Activated gamma-delta T cell (primary cell): ENCODE results near the gene DAAM2.

Source experiments
- DNase-seq: peaks from one replicate; lab custom pipeline; 2025; lab: John Stamatoyannopoulos, UW
- total RNA-seq, 2 donors: gene quantifications; one replicate each; lab custom pipeline; 2026; lab: John Stamatoyannopoulos, UW

Gene DAAM2
- total RNA-seq: 0 to 0.04 reads per million in 2 donors

DNA sequence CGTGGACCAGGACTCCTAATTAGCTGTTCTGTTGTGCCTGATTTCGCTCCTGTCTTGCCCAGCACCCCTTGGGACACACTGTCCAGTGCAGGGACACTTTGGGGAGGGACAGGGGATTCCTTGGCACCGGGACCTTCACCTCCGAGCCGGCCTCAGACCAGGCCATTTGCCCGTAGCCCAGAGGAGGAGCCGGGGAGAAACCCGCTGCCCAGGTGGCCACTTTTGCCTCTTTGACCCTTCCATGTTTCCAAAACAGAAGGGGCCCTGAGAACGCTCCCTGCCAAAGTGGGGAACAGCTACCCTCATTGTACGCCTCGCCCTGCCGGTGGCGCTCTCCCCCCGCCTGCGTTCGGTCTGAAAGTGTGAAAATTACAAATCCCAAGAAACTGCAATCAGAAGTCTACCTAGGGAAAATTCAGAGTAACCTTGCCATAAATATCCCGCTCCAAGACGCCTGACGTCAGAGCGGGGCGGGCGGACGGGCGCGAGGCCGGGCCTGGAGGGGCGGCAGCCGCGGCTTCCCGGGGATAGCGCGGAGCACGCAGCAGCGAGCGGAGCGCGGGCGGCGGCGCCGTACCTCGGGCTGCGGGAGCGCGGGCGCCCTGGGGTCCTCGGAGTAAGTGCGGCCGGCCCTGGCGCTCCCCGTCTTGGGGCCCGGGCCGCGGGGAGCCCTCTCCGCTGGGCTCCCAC, at the start of gene DAAM2:
Gene DAAM2 (plus strand): TSS at position 527 of the 690 bp plus-strand sequence. CDS start 63,927 bp downstream, outside the sequence.
- DNase-seq: no peak

DNA sequence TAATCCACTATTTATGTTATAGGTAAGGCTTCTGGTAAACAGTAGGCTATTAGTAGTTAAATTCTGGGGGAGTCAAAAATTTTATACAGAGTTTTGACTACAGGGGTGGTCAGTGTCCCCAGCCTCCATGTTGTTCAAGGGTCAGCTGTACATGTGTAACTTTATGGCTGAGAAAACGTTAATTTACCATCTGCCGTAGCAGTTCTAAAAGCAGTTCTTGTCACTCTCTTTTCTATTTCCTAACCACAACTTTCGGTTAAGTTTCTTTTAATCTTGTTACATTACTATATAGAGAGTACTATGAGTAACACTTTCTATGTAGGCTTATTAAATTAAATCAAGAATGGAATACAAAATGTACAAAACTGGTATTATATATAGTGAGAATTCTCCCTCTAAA, 45.4 kb upstream of the DAAM2 start:
- no peak for DNase-seq

DNA sequence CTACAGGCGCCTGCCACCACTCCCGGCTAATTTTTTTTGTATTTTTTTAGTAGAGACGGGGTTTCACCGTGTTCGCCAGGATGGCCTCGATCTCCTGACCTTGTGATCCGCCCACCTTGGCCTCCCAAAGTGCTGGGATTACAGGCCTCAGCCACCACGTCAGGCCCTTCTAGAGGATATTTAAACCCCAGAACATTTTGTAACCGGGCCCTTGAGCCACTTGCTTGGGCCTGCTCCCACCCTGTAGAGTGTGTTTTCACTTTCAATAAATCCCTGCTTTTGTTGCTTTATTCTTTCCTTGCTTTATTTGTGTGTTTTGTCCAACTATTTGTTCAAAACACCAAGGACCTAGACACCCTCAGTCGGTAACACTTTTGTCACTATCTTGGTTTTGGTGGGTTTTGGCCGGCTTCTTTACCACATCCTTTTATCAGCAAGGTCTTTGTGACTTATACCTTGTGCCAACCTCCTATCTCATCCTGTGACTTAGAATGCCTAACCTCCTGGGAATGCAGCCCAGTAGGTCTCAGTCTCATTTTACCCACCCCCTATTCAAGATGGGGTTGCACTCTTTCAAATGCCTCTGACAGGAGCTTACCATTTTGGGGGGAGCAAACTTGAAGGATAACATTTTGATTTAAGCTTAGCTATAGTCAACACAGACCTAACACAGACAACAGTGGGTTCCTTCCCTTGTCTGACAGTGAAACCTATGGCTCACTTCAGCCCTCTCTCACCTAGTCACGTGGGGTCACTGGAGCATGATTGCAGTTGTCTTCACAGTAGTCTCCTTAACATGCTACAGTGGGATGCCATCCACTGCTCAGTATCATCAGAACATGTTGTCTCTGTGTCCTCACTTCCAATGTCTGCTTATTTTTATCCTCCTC, 39.1 kb upstream of the DAAM2 start:
- DNase-seq: no peak

DNA sequence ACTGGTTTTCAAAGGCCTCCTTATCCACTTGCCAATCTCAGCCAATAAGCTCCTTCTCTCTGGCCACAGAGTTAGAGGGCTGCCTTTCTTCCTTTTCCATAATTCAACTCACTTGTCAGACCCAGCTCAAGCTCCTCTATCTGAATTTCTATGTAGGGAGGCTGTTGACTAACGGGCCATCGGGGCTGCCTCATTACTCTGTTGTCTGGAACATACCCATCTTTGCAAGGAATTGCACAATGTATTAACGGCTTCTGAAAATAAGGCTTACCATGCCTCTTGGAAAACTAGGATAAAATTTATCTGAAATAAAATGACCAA, 38.5 kb upstream of the DAAM2 start:
- no peak for DNase-seq

DNA sequence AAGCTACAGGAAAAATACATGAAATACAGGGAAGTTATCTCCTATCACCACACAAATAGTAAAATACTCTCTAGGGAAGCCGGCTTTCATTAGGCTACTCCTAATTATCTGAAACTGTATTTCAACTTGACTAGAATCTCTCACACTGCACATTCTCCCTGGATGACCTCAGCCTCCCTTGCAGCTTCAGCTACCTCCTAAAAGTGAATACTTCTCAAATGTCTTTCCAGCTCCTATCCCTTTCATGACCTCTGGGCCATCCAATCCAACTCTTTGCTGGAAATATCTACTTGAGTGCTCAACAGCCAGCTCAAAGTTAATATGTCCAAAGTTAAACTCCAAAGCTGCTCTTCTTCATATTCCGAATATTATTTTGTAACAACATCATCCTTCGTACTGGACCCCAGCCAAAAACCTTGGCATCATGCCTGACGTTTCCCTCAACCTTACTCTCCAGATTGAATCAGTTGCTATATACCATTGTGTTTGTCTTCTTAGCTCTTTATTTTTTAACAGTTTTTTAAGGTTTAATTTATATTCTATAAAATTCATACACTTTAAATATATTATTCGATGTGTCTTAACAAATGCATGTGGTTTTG, 37.6 kb upstream of the DAAM2 start:
- DNase-seq: no peak

DNA sequence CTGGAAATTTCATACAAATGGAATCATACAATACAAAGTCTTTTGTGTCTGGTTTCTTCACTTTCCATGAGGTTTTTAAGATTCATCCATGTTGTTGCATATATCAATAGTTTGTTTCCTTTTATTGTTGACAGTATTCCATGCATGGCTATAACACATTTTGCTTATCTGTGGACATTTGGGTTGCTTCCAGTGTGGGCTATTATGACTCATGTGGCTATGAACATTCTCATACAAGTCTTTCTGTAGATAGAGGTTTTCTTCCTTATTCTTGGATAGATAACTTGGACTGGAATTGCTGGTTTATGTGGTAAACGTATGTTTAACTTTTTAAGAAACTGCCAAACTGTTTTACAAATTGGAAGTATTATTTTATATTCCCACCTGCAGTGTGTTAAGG, 36.9 kb upstream of the DAAM2 start:
- DNase-seq: no peak

DNA sequence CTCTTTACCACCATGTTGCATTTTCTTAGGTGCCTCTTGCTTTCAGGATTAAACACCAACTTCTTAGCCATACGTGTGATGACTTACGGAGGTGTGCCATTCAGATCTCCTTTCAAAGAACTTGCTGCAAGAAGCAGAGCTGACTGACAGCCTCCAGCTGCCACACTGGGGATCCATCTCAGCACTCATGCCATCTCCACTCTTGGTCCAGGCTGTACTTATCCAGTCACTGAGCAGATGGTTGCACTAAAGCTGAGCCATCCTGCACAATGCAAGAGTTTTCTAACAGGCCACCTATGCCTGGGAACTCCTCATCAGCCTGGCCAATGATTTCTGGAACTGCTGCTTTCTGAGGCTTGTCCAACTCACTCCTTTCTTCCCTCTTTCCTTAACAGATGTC, 35.6 kb upstream of the DAAM2 start:
- no peak for DNase-seq

DNA sequence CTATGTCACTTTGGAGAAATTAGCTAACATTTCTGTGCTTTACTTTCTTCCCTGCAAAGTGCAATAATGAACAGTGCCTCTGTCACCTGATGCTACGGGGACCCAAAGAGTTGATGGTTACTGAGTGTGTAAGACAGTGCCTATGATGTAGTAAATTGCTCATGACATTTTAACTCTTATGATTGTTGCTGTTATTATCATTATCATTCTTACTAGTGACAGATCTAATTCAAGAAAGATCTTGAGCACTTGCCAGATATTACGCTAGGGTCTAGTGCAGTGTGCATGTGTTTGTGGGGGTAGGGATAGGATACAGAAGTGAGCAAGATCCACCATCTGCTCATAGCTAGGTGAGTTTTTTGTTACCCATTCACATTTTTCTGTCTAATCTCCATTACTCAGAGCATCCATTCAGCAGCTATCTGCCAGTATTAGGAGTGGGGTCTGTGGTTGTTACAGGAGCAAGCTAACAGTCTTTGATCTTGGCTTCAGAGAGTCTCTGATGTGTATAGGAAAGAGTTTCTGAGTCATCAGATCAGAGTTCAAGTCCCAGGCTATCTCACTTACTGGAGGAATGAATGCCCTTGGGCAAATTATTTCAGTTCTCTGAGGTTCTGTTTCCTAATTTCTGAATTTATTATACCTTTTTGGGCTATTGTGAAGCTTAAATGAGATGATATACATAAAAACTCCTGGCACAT, 33.1 kb upstream of the DAAM2 start:
- no peak for DNase-seq

DNA sequence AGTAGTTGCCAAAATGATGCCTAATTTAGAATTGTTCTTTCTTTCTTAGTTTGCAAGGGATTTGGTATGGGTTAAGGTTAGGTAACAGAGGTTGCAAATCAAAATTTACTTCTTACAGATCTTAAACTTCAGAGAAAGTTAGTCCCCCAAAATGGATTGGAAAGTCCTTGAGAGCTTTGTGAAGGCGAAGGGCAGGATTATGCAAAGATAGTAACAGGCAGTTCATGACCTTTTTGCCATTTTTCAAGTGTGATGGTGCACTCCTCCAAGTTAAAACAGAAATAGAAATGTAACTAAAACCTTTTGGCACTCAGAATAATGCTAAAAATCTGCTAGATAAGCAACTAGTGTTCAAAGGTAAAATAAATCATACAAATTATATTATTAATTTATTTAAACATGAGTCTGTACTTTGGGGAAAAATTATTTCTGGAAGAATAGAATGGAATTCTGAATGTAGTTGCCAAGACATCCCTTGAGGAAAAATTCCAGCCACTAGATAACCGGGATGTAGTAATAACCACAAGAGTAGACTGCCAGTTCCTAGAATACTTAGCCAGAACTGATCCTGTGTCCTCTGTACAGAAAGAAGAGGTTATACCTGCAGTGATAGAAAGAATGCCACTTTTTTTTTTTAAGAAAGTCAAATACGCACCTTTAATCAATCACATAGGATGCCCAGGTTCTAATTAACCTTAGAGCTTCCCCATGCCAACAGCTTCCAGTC, 31.8 kb upstream of the DAAM2 start:
- no peak for DNase-seq

DNA sequence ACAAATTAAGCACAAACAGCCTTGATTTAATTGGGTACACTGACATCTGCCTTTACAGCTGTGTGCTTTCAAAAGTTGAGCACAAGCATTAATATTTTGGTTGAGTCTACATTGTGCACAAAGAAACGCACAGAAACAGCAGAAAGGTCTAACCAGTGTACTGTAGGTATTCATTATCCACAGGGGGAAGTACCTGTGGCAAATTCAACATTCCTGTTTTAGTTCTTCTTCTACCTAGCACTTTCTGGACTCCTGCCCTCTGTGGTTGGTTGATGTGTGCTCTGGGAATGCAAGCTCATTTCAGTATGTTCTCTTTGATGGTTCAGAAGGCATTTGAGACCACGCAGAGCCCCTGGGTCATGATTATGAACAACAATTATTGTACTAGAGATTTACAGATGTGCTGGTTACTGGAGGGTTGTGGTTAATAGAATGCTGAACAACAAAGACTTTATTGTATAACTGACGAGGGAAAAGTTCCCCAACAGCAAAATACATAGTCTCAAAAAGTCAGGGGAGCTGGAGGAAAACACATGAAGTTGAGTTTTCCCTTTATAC, 26.6 kb upstream of the DAAM2 start:
- DNase-seq: no peak

DNA sequence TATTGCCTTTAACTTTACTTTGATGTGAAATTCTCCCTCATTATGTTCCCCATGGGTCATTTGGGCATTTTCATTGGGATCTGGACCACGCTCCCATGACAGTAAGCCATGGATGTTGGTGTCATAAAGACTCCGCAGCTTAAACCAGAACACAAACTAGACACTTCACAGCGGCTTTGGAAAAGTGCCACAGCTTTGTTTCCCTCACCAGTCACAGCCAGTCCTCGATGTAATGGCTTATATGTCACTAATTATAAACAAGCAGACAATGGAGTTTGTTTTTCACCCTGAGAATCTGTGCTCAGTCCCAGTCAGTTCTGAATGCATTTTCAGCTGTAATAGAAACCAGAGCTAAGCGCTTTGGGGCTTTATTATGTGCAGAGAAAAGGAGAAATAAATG, 23.2 kb upstream of the DAAM2 start:
- DNase-seq: no peak

DNA sequence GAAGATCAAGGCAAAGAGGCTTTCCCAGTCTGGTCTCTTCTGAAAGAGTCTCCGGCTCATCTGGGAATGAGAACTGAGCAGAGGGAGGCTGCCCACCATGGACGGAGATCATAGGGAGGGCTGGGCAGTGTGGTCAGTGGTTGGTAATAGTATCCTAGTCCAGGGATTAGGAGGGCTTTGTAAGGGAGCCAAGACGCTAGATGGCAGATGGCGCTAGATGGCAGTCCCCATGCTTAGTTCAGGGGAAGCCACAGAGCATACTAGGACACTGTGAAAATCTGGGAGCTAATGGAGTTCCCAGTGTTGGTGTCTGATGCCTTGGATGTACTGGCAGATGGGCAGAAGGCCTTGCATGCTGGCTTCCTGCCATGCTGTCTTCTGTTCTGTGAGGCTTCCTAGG, 21.7 kb upstream of the DAAM2 start:
- no peak for DNase-seq

DNA sequence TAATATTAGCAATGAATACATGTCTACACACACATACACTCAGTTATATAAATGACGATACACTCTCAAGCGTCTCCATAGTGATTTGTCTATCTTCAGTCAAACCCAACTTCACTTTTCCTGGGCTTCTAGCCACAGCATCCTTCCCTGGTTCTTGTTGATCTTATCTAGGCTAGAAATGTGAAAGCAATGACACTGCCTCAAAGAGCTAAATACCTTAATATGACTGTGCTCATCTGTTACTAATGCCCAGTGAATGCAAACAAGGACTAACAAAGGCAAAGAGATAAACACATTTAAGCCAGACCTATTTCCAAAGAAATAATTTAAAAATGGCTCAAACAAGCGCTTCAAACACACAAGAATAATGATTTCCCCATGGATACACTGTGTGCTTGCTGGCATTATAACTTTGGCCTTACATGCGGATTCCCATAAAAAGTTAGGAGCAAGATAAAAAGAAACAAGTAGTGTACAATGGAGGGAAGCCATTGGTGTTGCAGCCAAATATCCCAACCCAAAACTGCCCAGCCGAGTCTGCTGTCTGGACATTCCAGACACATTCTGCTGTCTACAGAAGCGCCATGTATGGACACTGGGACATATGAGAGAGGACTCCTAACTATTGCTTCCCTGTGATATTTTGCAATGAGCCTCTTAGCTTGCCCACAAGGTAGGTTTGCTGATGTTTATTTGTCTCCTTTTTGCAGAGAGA, 19.5 kb upstream of the DAAM2 start:
- no peak for DNase-seq

DNA sequence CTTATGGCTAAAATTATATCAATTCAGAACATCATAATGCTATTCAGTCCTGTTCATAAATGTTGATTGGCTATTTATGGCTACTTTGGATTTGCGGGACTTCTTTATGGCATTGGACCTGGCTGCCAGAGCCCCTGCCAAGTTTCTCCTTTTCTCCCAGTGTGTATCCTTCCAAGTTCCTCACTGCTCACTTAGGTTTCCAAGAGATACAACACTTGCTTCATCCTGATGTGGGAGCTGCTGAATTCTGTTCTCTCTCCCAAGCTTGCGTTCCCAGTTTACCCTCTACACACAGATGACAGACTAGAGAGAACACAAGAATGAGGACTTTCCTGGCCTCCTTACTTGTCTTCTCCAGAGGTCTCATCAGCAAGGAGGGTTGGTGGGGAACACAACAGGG, 18.4 kb upstream of the DAAM2 start:
- no peak for DNase-seq

DNA sequence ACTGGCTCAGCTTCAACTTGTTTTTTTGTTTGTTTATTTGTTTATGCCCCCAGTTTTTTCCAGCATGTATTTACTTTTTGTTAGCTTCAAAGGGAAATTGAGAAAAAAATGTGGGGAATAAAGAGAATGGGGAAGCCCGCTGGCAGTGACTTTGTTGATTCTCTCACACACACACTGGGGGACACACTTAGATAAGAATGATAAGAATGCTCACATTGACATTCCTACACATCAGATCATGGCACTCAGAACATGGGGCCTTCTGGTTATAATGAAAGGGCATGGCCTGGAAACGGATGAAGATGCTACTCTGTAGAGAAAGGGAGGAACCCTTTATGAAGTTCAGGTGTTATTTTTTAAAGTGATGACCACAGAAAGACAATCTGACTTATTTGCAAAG, 15.6 kb upstream of the DAAM2 start:
- DNase-seq: no peak

DNA sequence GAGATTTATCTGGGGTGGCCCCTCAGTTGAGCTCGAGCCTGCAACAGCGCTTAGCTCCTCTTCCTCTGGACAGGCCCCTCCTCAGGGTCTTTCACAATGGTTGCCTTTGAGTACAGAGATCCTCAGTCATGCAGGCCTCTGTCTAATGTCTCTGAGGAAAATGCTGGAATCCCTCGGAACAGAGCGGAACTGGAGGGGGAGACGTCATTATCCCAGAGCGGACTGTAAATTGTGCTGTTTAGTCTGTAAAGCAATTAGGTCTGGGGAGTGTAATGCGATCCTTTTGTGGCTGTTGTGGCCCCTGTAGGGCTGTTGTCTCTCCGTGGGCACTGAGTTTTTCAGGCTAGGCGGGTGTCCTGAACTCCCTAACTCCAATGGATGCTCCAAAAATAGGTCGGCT, 15.0 kb upstream of the DAAM2 start:
- DNase-seq: no peak

DNA sequence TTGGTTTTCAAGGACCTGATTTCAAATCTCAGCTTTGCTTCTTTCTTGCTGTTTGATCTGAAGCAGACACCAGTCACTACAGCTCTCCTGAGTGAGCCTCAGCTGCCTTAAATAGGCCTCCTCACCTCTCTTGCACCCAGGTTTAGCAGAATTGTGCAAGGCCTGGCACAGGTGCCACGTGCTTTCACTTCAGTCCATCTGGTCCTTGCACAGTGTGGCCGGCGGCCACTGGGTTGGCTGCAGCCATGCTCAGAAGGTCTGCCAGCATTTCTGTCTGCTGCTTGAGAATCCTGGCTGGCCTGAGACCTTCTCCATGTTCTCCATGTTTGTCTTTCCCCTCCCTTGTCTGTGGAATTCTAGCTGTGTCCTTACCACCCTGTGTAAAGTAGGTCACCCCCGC, 14.5 kb upstream of the DAAM2 start:
- no peak for DNase-seq

DNA sequence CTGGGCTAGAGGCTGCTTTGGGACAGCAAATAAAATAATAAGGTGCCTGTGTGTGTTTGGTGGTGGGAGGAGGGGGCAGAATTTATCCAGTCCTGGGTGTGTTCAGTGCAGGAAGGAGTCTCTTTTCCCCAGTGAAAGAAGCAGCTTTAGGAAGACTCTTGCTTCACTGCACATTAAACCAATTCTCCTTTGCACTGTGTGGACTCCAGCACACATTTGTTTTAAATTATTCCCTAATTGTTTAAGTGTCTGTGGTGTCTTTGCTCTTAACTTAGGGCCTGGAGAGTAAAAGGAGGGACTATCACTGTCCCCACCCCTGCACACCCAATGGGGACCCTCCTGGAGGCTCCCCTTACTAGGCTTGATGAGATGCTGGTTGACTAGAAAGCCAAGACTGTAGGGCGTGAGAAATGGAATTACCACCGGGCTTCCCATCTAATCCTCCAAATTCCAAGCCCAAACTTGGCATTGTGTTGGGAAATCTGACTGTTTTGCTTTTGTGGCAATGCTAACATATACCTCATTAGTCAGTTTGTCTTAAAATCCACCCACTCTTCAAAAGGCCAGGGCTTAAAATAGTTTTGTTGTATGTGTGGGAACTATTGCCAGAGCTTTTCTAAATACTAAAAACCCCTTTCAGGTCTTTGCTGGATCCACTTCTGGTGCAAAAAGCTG, 13.5 kb upstream of the DAAM2 start:
- DNase-seq: no peak

DNA sequence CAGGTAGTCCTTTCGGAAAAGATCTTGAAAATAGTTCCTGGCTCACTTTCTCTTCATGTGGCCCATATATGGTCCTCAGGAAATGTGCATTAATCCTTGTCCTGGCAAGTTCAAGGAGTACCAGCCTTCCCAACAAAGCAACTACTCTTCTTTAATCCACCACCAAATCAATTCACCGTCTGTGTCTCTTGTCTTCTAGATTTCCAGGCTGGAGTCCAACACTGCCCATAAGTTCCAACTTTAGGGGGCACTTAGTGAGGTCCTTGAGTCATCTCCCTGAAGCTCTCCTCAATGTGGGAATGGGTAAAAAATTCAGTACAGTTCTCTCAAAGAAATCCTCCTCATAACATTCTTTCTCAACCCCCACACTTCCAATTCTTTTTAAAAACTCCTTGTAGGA, 6.9 kb upstream of the DAAM2 start:
- DNase-seq: no peak

DNA sequence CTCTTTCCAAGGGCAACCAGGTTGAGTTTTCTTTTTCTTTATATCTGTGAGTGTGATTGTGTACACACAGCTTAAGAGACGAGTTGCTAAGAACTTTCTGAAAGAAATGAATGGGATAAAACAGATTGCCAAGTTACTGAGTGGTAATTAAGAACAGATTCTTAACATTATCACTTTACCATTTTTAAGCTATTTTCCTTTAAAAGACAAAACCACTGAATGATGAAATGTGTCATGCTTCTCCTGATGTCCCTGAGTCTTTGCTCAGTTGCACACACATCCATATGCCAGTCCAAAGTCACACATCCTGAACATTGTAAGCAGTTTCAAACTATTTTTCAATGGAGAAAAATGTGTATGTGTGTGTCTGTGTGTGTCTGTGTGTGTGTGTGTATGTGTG, 5.5 kb upstream of the DAAM2 start:
- no peak for DNase-seq
